Transverse colon (tissue), 3 donors: Measurements from ENCODE around the gene SLMAP.

ENCODE experiments used
- EP300 ChIP-seq: sonication (generic); formaldehyde crosslinking; IDR thresholded peaks from one replicate; pipeline ENCODE4 v1.6.1; 2017; ENCODE audit warnings: antibody characterized with exemption, low read depth
- POLR2A ChIP-seq: fragments of 450-650 bp; IDR thresholded peaks from one replicate; pipeline ENCODE4 v1.6.1; 2016; ENCODE audit warnings: antibody characterized with exemption, mild to moderate bottlenecking, moderate library complexity
- TF ChIP-seq, protein P1 (sequence below), 5 experiments: fragments of 200-600 bp in 3 of 5; fragments of 450-650 bp in 2 of 5; sonication (generic) in 3 of 5; IDR thresholded peaks; 1 replicate in 2 of 5; 2 replicates in 3 of 5; pipeline ENCODE4 v1.5.1; 2016 to 2017; ENCODE audit warnings: antibody characterized with exemption in 5 of 5, inconsistent platforms in 3 of 5, mild to moderate bottlenecking in 2 of 5, moderate library complexity in 1 of 5

GRCh38 chr3:57809609-57809968 is 53.5 kb downstream of the SLMAP start:
- TF ChIP-seq EP300 (no peak), POLR2A (no peak)
- TF ChIP-seq, protein P1, sequence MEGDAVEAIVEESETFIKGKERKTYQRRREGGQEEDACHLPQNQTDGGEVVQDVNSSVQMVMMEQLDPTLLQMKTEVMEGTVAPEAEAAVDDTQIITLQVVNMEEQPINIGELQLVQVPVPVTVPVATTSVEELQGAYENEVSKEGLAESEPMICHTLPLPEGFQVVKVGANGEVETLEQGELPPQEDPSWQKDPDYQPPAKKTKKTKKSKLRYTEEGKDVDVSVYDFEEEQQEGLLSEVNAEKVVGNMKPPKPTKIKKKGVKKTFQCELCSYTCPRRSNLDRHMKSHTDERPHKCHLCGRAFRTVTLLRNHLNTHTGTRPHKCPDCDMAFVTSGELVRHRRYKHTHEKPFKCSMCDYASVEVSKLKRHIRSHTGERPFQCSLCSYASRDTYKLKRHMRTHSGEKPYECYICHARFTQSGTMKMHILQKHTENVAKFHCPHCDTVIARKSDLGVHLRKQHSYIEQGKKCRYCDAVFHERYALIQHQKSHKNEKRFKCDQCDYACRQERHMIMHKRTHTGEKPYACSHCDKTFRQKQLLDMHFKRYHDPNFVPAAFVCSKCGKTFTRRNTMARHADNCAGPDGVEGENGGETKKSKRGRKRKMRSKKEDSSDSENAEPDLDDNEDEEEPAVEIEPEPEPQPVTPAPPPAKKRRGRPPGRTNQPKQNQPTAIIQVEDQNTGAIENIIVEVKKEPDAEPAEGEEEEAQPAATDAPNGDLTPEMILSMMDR (IDR thresholded peaks at IDR 0.05): no peak
